ENCODE data around the gene SLC43A2.
"Not testable (repeated sequence)": the region's sequence is repeated elsewhere in the genome, so short reads cannot be mapped to it uniquely, and the experiment has no call there.

SLC43A2 gene
- 1.8 to 26.4 (median 4.8) reads per million in 9 experiments for total RNA-seq

GRCh38 chr17:1627982-1628855 lies at the start of gene SLC43A2:
SLC43A2 (minus strand) TSS chr17:1628834; CDS start chr17:1627874, 960 bp downstream.
- ATAC-seq (replicated peaks) (peak; percentile 69), DNase-seq (peak; percentile 58 to 64 (median 62))
- Mint-ChIP-seq H3K9me3 (no peaks in the 10 kb centered on the region), H3K4me1 (ENCODE audit: low read depth in 2 of 2) (peaks cover 10 to 14% of the 10 kb centered on the region in 2 donors), H3K27me3 (peaks cover 6 to 19% of the 10 kb centered on the region in 2 donors), H3K4me3 (peak within 1 kb of the TSS; percentile 98 to 100), H3K36me3 (ENCODE audit: insufficient read depth) (peaks cover 21% of the 10 kb centered on the region), H3K27ac (peak within 1 kb of the TSS; percentile 98 to 99)

- Mint-ChIP-seq H3K36me3 (ENCODE audit: insufficient read depth) (peaks cover 100% of the 10 kb centered on the region), H3K27ac (peak overlapping the region in 1 of 2 donors; percentile 57), H3K4me1 (ENCODE audit: low read depth in 2 of 2) (peaks cover 18 to 21% of the 10 kb centered on the region in 2 donors), H3K9me3 (no peaks in the 10 kb centered on the region), H3K27me3 (no peaks in the 10 kb centered on the region), H3K4me3 (no peak overlapping the region)
- DNase-seq (no peak), ATAC-seq (replicated peaks) (no peak)
Measured at GRCh38 chr17:1676401-1676800, 47.8 kb upstream of the SLC43A2 start.

GRCh38 chr17:1673041-1673785 lies 44.6 kb upstream of the SLC43A2 start:
- H3K27ac Mint-ChIP-seq: peak overlapping the region in 1 of 2 donors; percentile 78
- peaks cover 99% of the 10 kb centered on the region for H3K36me3 Mint-ChIP-seq (ENCODE audit: insufficient read depth)
- H3K4me3 Mint-ChIP-seq: peak overlapping the region in 1 of 2 donors; percentile 33
- peaks cover 26 to 28% of the 10 kb centered on the region in 2 donors for H3K4me1 Mint-ChIP-seq (ENCODE audit: low read depth in 2 of 2)
- no peaks in the 10 kb centered on the region for H3K9me3 Mint-ChIP-seq
- peak; percentile 79 for ATAC-seq (replicated peaks)
- DNase-seq: peak in 2 of 3 experiments; percentile 40 to 43
- H3K27me3 Mint-ChIP-seq: no peaks in the 10 kb centered on the region

GRCh38 chr17:1663934-1664333 lies 35.3 kb upstream of the SLC43A2 start:
- H3K27ac Mint-ChIP-seq; H3K9me3 Mint-ChIP-seq; DNase-seq; H3K27me3 Mint-ChIP-seq; ATAC-seq (replicated peaks); H3K4me3 Mint-ChIP-seq: not testable (repeated sequence)
- Mint-ChIP-seq H3K4me1 (ENCODE audit: low read depth in 2 of 2) (peaks cover 11 to 22% of the 10 kb centered on the region in 2 donors), H3K36me3 (ENCODE audit: insufficient read depth) (peaks cover 99% of the 10 kb centered on the region)

- Mint-ChIP-seq H3K4me3 (no peak overlapping the region), H3K36me3 (ENCODE audit: insufficient read depth) (peaks cover 100% of the 10 kb centered on the region)
Measured at GRCh38 chr17:1661045-1661444, 32.4 kb upstream of the SLC43A2 start.

GRCh38 chr17:1658100-1658499 lies 29.5 kb upstream of the SLC43A2 start:
- peaks cover 100% of the 10 kb centered on the region for H3K36me3 Mint-ChIP-seq (ENCODE audit: insufficient read depth)
- ATAC-seq (replicated peaks) (no peak), DNase-seq (no peak)
- no peak overlapping the region for H3K27ac Mint-ChIP-seq
- H3K4me3 Mint-ChIP-seq: no peak overlapping the region
- H3K27me3 Mint-ChIP-seq: no peaks in the 10 kb centered on the region
- no peaks in the 10 kb centered on the region for H3K9me3 Mint-ChIP-seq
- peaks cover 2 to 13% of the 10 kb centered on the region in 2 donors for H3K4me1 Mint-ChIP-seq (ENCODE audit: low read depth in 2 of 2)

More at GRCh38 chr17:1661045-1661444, 32.4 kb upstream of the SLC43A2 start:
- no peak for DNase-seq
- H3K4me1 Mint-ChIP-seq (ENCODE audit: low read depth in 2 of 2): peaks cover 5 to 13% of the 10 kb centered on the region in 2 donors
- ATAC-seq (replicated peaks): no peak
- H3K27ac Mint-ChIP-seq: peak overlapping the region in 1 of 2 donors; percentile 78
- H3K9me3 Mint-ChIP-seq: no peaks in the 10 kb centered on the region
- H3K27me3 Mint-ChIP-seq: no peaks in the 10 kb centered on the region

GRCh38 chr17:1653735-1654134 lies 25.1 kb upstream of the SLC43A2 start:
- peaks cover 2 to 9% of the 10 kb centered on the region in 2 donors for H3K4me1 Mint-ChIP-seq (ENCODE audit: low read depth in 2 of 2)
- H3K4me3 Mint-ChIP-seq: no peak overlapping the region
- H3K9me3 Mint-ChIP-seq: no peaks in the 10 kb centered on the region
- ATAC-seq (replicated peaks) (no peak), DNase-seq (no peak)
- no peaks in the 10 kb centered on the region for H3K27me3 Mint-ChIP-seq
- no peak overlapping the region for H3K27ac Mint-ChIP-seq
- H3K36me3 Mint-ChIP-seq (ENCODE audit: insufficient read depth): peaks cover 80% of the 10 kb centered on the region

GRCh38 chr17:1652794-1653193 lies 24.2 kb upstream of the SLC43A2 start:
- ATAC-seq (replicated peaks): not testable (repeated sequence)

GRCh38 chr17:1651559-1651844 lies 22.9 kb upstream of the SLC43A2 start:
- Mint-ChIP-seq H3K4me3 (peak overlapping the region in 1 of 2 donors; percentile 14), H3K4me1 (ENCODE audit: low read depth in 2 of 2) (peaks cover 4 to 9% of the 10 kb centered on the region in 2 donors), H3K27ac (peak overlapping the region in 1 of 2 donors; percentile 4), H3K36me3 (ENCODE audit: insufficient read depth) (peaks cover 58% of the 10 kb centered on the region), H3K27me3 (no peaks in the 10 kb centered on the region), H3K9me3 (no peaks in the 10 kb centered on the region)
- ATAC-seq (replicated peaks): no peak
- DNase-seq: no peak

More at GRCh38 chr17:1652794-1653193, 24.2 kb upstream of the SLC43A2 start:
- H3K9me3 Mint-ChIP-seq, H3K27me3 Mint-ChIP-seq, DNase-seq, H3K4me3 Mint-ChIP-seq: not testable (repeated sequence)
- peak overlapping the region in 1 of 2 donors; percentile 77 for H3K27ac Mint-ChIP-seq
- H3K4me1 Mint-ChIP-seq (ENCODE audit: low read depth in 2 of 2): peaks cover 5 to 15% of the 10 kb centered on the region in 2 donors
- peaks cover 70% of the 10 kb centered on the region for H3K36me3 Mint-ChIP-seq (ENCODE audit: insufficient read depth)

- peak overlapping the region in 1 of 2 donors; percentile 4 for H3K27ac Mint-ChIP-seq
- peak overlapping the region in 1 of 2 donors; percentile 14 for H3K4me3 Mint-ChIP-seq
- no peak for ATAC-seq (replicated peaks)
- H3K36me3 Mint-ChIP-seq (ENCODE audit: insufficient read depth): peaks cover 52% of the 10 kb centered on the region
- no peak for DNase-seq
- peaks cover 5 to 9% of the 10 kb centered on the region in 2 donors for H3K4me1 Mint-ChIP-seq (ENCODE audit: low read depth in 2 of 2)
- H3K27me3 Mint-ChIP-seq: no peaks in the 10 kb centered on the region
- no peaks in the 10 kb centered on the region for H3K9me3 Mint-ChIP-seq
Measured at GRCh38 chr17:1650731-1651558, 22.3 kb upstream of the SLC43A2 start.

- Mint-ChIP-seq H3K9me3 (no peaks in the 10 kb centered on the region), H3K27me3 (no peaks in the 10 kb centered on the region)
- DNase-seq: no peak
Measured at GRCh38 chr17:1649844-1650501, 21.3 kb upstream of the SLC43A2 start, which contains the start of gene RILP. RILP (minus strand) TSS chr17:1649866; CDS start chr17:1649804, 62 bp downstream.

More at GRCh38 chr17:1649844-1650501, 21.3 kb upstream of the SLC43A2 start, which contains the start of gene RILP:
- ATAC-seq (replicated peaks): peak; percentile 2
- peaks cover 9 to 12% of the 10 kb centered on the region in 2 donors for H3K4me1 Mint-ChIP-seq (ENCODE audit: low read depth in 2 of 2)
- H3K27ac Mint-ChIP-seq: no peak within 1 kb of the TSS
- peaks cover 42% of the 10 kb centered on the region for H3K36me3 Mint-ChIP-seq (ENCODE audit: insufficient read depth)
- peak within 1 kb of the TSS; percentile 67 to 69 for H3K4me3 Mint-ChIP-seq
